ENCODE measurements around the gene ALOX5.

- TF ChIP-seq CTCF (conservative IDR thresholded peaks at IDR 0.05; ENCODE audit: low read depth, low read length) (no peak), CEBPB (IDR thresholded peaks at IDR 0.05; ENCODE audit: low read depth, low read length) (no peak), POLR2A (IDR thresholded peaks at IDR 0.05; ENCODE audit: low read depth, low read length) (no peak), MXI1 (IDR thresholded peaks at IDR 0.05; ENCODE audit: borderline replicate concordance, low read depth, low read length) (no peak), USF2 (IDR thresholded peaks at IDR 0.05; ENCODE audit: low read depth, low read length) (no peak), RAD21 (IDR thresholded peaks at IDR 0.05; ENCODE audit: low read length) (no peak), RCOR1 (IDR thresholded peaks at IDR 0.05; ENCODE audit: insufficient replicate concordance, low read length) (no peak), CHD1 (IDR thresholded peaks at IDR 0.05; ENCODE audit: low read depth, low read length) (no peak), RFX5 (IDR thresholded peaks at IDR 0.05; ENCODE audit: low read depth, low read length) (no peak), MAZ (IDR thresholded peaks at IDR 0.05; ENCODE audit: borderline replicate concordance, low read depth, low read length) (no peak), SMC3 (IDR thresholded peaks at IDR 0.05; ENCODE audit: low read depth, low read length) (no peak), MAFK (IDR thresholded peaks at IDR 0.05; ENCODE audit: low read depth, low read length) (no peak)
Measured at GRCh38 chr10:45439365-45439764, 65.3 kb downstream of the ALOX5 start.

Measured in IMR-90 (cell line).